Measurements from ENCODE around the gene MTERF1. TPM values are rescaled to one million over a fixed set of nuclear protein-coding genes. Genes with fewer than 3 reads are reported as not detected.

Gene MTERF1
- 13.4 TPM for polyA plus RNA-seq (2012; ENCODE audit: low read depth, missing spikeins)

- TF ChIP-seq POU2F2 (IDR thresholded peaks at IDR 0.05; ENCODE audit: low read depth, low read length) (peak; percentile 44), POLR2AphosphoS5 (IDR thresholded peaks at IDR 0.05; ENCODE audit: low read depth, low read length) (peak; percentile 98), TAF1 (IDR thresholded peaks at IDR 0.05; ENCODE audit: low read depth, low read length) (peak; percentile 94), SPI1 (IDR thresholded peaks at IDR 0.05; ENCODE audit: low read depth, low read length) (peak; percentile 78), PAX5 (IDR thresholded peaks at IDR 0.05; ENCODE audit: insufficient read depth, low read length, severe bottlenecking) (no peak), POLR2A (IDR thresholded peaks at IDR 0.05; ENCODE audit: low read depth, low read length) (peak; percentile 96)
- FAIRE-seq (peak; percentile 98), DNase-seq (ENCODE audit: insufficient read length, low spot score) (peak; percentile 68)
Observed at GRCh38 chr7:91880413-91881241, at the start of gene MTERF1. MTERF1 (minus strand) TSS chr7:91880702; CDS start chr7:91880083, 619 bp downstream.

GRCh38 chr7:91929463-91929862 lies 49.0 kb upstream of the MTERF1 start:
- FAIRE-seq = peak; percentile 62
- no peak for DNase-seq (ENCODE audit: insufficient read length, low spot score)
- peak; percentile 49 for TF ChIP-seq SPI1 (IDR thresholded peaks at IDR 0.05; ENCODE audit: low read depth, low read length)
- TF ChIP-seq POLR2A (IDR thresholded peaks at IDR 0.05; ENCODE audit: low read depth, low read length) = no peak

- FAIRE-seq = no peak
- TF ChIP-seq PAX5 (IDR thresholded peaks at IDR 0.05; ENCODE audit: insufficient read depth, low read length, severe bottlenecking) = no peak
- TF ChIP-seq POU2F2 (IDR thresholded peaks at IDR 0.05; ENCODE audit: low read depth, low read length) = no peak
- no peak for TF ChIP-seq SPI1 (IDR thresholded peaks at IDR 0.05; ENCODE audit: low read depth, low read length)
- TF ChIP-seq POLR2A (IDR thresholded peaks at IDR 0.05; ENCODE audit: low read depth, low read length) = no peak
- TF ChIP-seq POLR2AphosphoS5 (IDR thresholded peaks at IDR 0.05; ENCODE audit: low read depth, low read length) = no peak
- TF ChIP-seq TAF1 (IDR thresholded peaks at IDR 0.05; ENCODE audit: low read depth, low read length) = no peak
- no peak for DNase-seq (ENCODE audit: insufficient read length, low spot score)
Observed at GRCh38 chr7:91927912-91928311, 47.4 kb upstream of the MTERF1 start.

- TF ChIP-seq POLR2AphosphoS5 (IDR thresholded peaks at IDR 0.05; ENCODE audit: low read depth, low read length) = no peak
- no peak for TF ChIP-seq POLR2A (IDR thresholded peaks at IDR 0.05; ENCODE audit: low read depth, low read length)
- TF ChIP-seq SPI1 (IDR thresholded peaks at IDR 0.05; ENCODE audit: low read depth, low read length) = no peak
- TF ChIP-seq TAF1 (IDR thresholded peaks at IDR 0.05; ENCODE audit: low read depth, low read length) = no peak
- no peak for TF ChIP-seq PAX5 (IDR thresholded peaks at IDR 0.05; ENCODE audit: insufficient read depth, low read length, severe bottlenecking)
- no peak for TF ChIP-seq POU2F2 (IDR thresholded peaks at IDR 0.05; ENCODE audit: low read depth, low read length)
- FAIRE-seq = no peak
- DNase-seq (ENCODE audit: insufficient read length, low spot score) = no peak
Observed at GRCh38 chr7:91922857-91923256, 42.4 kb upstream of the MTERF1 start.

GRCh38 chr7:91918356-91918755 lies 37.9 kb upstream of the MTERF1 start:
- FAIRE-seq = no peak

GRCh38 chr7:91916051-91916440 lies 35.5 kb upstream of the MTERF1 start:
- FAIRE-seq = peak; percentile 9
- TF ChIP-seq POLR2AphosphoS5 (IDR thresholded peaks at IDR 0.05; ENCODE audit: low read depth, low read length) (no peak), POLR2A (IDR thresholded peaks at IDR 0.05; ENCODE audit: low read depth, low read length) (no peak), PAX5 (IDR thresholded peaks at IDR 0.05; ENCODE audit: insufficient read depth, low read length, severe bottlenecking) (no peak), SPI1 (IDR thresholded peaks at IDR 0.05; ENCODE audit: low read depth, low read length) (no peak), TAF1 (IDR thresholded peaks at IDR 0.05; ENCODE audit: low read depth, low read length) (no peak), POU2F2 (IDR thresholded peaks at IDR 0.05; ENCODE audit: low read depth, low read length) (no peak)
- DNase-seq (ENCODE audit: insufficient read length, low spot score) = no peak

More at GRCh38 chr7:91918356-91918755, 37.9 kb upstream of the MTERF1 start:
- TF ChIP-seq PAX5 (IDR thresholded peaks at IDR 0.05; ENCODE audit: insufficient read depth, low read length, severe bottlenecking) (no peak), TAF1 (IDR thresholded peaks at IDR 0.05; ENCODE audit: low read depth, low read length) (no peak), POU2F2 (IDR thresholded peaks at IDR 0.05; ENCODE audit: low read depth, low read length) (no peak), POLR2A (IDR thresholded peaks at IDR 0.05; ENCODE audit: low read depth, low read length) (no peak), SPI1 (IDR thresholded peaks at IDR 0.05; ENCODE audit: low read depth, low read length) (no peak)
- no peak for DNase-seq (ENCODE audit: insufficient read length, low spot score)

GRCh38 chr7:91915401-91916050 lies 35.0 kb upstream of the MTERF1 start:
- FAIRE-seq (no peak), DNase-seq (ENCODE audit: insufficient read length, low spot score) (no peak)
- TF ChIP-seq POU2F2 (IDR thresholded peaks at IDR 0.05; ENCODE audit: low read depth, low read length) (no peak), TAF1 (IDR thresholded peaks at IDR 0.05; ENCODE audit: low read depth, low read length) (no peak), POLR2A (IDR thresholded peaks at IDR 0.05; ENCODE audit: low read depth, low read length) (no peak), POLR2AphosphoS5 (IDR thresholded peaks at IDR 0.05; ENCODE audit: low read depth, low read length) (no peak), SPI1 (IDR thresholded peaks at IDR 0.05; ENCODE audit: low read depth, low read length) (no peak), PAX5 (IDR thresholded peaks at IDR 0.05; ENCODE audit: insufficient read depth, low read length, severe bottlenecking) (no peak)

GRCh38 chr7:91913612-91914011 lies 33.1 kb upstream of the MTERF1 start:
- no peak for FAIRE-seq
- TF ChIP-seq TAF1 (IDR thresholded peaks at IDR 0.05; ENCODE audit: low read depth, low read length) (no peak), POU2F2 (IDR thresholded peaks at IDR 0.05; ENCODE audit: low read depth, low read length) (no peak), POLR2AphosphoS5 (IDR thresholded peaks at IDR 0.05; ENCODE audit: low read depth, low read length) (no peak), POLR2A (IDR thresholded peaks at IDR 0.05; ENCODE audit: low read depth, low read length) (no peak), SPI1 (IDR thresholded peaks at IDR 0.05; ENCODE audit: low read depth, low read length) (no peak)
- DNase-seq (ENCODE audit: insufficient read length, low spot score) = no peak

GRCh38 chr7:91912494-91912893 lies 32.0 kb upstream of the MTERF1 start:
- no peak for DNase-seq (ENCODE audit: insufficient read length, low spot score)
- no peak for TF ChIP-seq SPI1 (IDR thresholded peaks at IDR 0.05; ENCODE audit: low read depth, low read length)
- TF ChIP-seq POU2F2 (IDR thresholded peaks at IDR 0.05; ENCODE audit: low read depth, low read length) = no peak
- TF ChIP-seq TAF1 (IDR thresholded peaks at IDR 0.05; ENCODE audit: low read depth, low read length) = no peak
- no peak for TF ChIP-seq POLR2A (IDR thresholded peaks at IDR 0.05; ENCODE audit: low read depth, low read length)
- no peak for TF ChIP-seq PAX5 (IDR thresholded peaks at IDR 0.05; ENCODE audit: insufficient read depth, low read length, severe bottlenecking)
- TF ChIP-seq POLR2AphosphoS5 (IDR thresholded peaks at IDR 0.05; ENCODE audit: low read depth, low read length) = no peak
- FAIRE-seq = no peak
